Peyer's patch (tissue), 4 donors: ENCODE measurements around the gene PPP1CC.

Experiments used
- CTCF ChIP-seq, 6 experiments: fragments of 450-650 bp in 4 of 6; fragments of 200-600 bp in 2 of 6; sonication (generic) in 1 of 6; IDR thresholded peaks; one replicate each; pipeline ENCODE4 v1.5.1; 2017 to 2019; ENCODE audit warnings: antibody characterized with exemption in 6 of 6, mild to moderate bottlenecking in 3 of 6, moderate library complexity in 1 of 6
- POLR2A ChIP-seq, 2 donors: fragments of 450-650 bp; IDR thresholded peaks; one replicate each; pipeline ENCODE4 v1.5.1; 2017; ENCODE audit warnings: antibody characterized with exemption in 2 of 2, mild to moderate bottlenecking in 2 of 2, moderate library complexity in 2 of 2

GRCh38 chr12:110721570-110721969 lies 21.1 kb downstream of the PPP1CC start:
- no peak for TF ChIP-seq CTCF (IDR thresholded peaks at IDR 0.05)
- TF ChIP-seq POLR2A (IDR thresholded peaks at IDR 0.05), result no peak
